ENCODE data around the gene TMEM132E. TPM values are rescaled to one million over a fixed set of nuclear protein-coding genes. Genes with fewer than 3 reads are reported as not detected.
A peak's percentile ranks its signal among the peaks of the same experiment; 100 is the strongest.

Gene TMEM132E
- total RNA-seq, 1 donor from 2014 or later, result 3.6 TPM

DNA sequence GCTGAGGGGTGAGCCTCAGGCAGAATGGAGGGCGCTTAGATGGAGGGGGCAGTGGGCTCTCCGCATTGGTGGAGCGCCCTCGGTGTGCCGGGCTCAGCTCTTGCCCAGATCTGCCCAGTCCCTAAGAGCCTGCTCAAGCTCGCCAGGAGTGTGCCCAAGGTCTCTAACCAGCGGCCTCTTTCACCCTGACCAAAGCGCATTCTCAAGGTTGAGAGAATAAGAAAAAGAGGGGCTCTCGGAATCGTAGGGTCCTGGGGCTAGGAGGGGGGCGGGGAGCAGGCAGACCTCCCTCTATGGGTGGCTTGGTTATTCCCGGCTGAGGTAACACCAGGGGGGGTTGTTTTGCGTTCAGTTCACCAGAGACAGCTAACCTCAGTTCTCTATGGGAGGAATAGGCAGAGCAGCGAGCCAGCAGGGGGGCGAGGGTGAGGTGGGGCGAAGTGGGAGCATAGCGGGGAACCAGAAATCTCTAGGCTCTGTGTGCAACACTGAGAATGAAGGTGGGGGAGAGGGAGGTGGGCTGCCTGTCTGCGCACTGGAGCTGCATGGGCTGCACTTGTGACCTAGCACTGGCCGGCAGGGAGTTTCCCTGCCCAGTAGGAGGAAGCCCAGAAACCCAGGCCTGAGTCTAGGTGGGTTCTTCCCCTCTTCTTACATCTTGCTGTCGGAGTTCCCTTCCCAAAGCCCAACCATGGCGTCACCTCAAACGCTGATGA, 3.0 kb downstream of the TMEM132E start:
- H3K27me3 Mint-ChIP-seq (ENCODE audit: low read depth), result peaks cover 93% of the 10 kb centered on the region
- peak overlapping the region; percentile 76 for H3K4me3 Mint-ChIP-seq
- H3K27ac Mint-ChIP-seq (ENCODE audit: unreplicated experiment), result no peak overlapping the region
- no peak for DNase-seq (ENCODE audit: low read depth, low spot score)
- no peaks in the 10 kb centered on the region for H3K36me3 Mint-ChIP-seq (ENCODE audit: low read depth)
- TF ChIP-seq, protein P1, sequence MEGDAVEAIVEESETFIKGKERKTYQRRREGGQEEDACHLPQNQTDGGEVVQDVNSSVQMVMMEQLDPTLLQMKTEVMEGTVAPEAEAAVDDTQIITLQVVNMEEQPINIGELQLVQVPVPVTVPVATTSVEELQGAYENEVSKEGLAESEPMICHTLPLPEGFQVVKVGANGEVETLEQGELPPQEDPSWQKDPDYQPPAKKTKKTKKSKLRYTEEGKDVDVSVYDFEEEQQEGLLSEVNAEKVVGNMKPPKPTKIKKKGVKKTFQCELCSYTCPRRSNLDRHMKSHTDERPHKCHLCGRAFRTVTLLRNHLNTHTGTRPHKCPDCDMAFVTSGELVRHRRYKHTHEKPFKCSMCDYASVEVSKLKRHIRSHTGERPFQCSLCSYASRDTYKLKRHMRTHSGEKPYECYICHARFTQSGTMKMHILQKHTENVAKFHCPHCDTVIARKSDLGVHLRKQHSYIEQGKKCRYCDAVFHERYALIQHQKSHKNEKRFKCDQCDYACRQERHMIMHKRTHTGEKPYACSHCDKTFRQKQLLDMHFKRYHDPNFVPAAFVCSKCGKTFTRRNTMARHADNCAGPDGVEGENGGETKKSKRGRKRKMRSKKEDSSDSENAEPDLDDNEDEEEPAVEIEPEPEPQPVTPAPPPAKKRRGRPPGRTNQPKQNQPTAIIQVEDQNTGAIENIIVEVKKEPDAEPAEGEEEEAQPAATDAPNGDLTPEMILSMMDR (conservative IDR thresholded peaks at IDR 0.05), result no peak
- peaks cover 21% of the 10 kb centered on the region for H3K4me1 Mint-ChIP-seq
- H3K9me3 Mint-ChIP-seq, result no peaks in the 10 kb centered on the region

DNA sequence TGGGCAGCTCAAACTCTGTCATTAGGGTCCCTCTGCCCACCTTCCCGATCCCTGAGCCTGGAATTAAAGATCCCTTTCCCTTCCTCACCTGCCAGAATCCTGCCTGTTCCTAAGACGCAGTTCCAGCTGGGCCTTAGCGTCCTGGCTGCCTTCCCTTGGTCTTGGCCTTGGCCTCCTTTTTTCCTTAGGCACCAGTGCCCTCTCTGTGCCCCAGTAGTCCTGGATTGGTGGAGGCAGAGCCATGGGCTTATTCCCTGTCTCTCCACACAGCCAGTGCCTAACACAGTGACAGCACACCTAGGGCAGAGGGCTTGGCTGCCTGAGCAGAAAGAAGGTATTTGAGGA, 3.5 kb downstream of the TMEM132E start:
- H3K36me3 Mint-ChIP-seq (ENCODE audit: low read depth), result no peaks in the 10 kb centered on the region
- peaks cover 18% of the 10 kb centered on the region for H3K4me1 Mint-ChIP-seq
- H3K9me3 Mint-ChIP-seq, result no peaks in the 10 kb centered on the region
- H3K27me3 Mint-ChIP-seq (ENCODE audit: low read depth), result peaks cover 93% of the 10 kb centered on the region
- H3K27ac Mint-ChIP-seq (ENCODE audit: unreplicated experiment), result no peak overlapping the region
- TF ChIP-seq, protein P1 (conservative IDR thresholded peaks at IDR 0.05), result no peak
- no peak for DNase-seq (ENCODE audit: low read depth, low spot score)
- H3K4me3 Mint-ChIP-seq, result peak overlapping the region; percentile 76

DNA sequence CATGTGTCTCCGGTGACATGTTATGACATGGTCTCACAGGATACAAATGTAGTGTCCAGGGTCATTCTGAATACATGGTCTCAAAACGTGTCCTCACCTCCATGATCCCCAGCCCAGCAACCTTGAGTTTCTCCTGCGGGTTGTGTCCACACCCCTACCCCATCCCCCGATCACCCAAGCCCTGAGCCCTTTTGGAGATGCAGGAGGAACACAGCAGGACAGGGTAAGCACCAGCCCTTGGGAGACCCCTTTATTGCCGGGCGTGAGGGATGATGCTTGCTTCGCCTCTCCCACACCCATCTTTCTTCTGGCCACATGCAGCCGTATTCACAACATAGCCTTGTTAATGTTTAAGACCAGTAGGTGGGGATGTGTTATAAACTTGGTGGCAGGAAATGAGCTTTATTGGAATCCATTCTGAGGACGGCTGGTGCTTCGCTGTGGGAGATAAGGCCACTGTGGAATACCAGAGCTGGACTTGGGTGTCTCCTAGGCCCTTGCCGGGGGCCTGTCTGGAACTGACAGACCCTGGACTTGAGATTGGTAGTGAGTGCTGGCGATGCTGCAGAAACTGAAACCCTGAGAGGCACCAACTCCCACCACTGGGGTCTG, 5.5 kb downstream of the TMEM132E start:
- H3K4me1 Mint-ChIP-seq, result peaks cover 4% of the 10 kb centered on the region

DNA sequence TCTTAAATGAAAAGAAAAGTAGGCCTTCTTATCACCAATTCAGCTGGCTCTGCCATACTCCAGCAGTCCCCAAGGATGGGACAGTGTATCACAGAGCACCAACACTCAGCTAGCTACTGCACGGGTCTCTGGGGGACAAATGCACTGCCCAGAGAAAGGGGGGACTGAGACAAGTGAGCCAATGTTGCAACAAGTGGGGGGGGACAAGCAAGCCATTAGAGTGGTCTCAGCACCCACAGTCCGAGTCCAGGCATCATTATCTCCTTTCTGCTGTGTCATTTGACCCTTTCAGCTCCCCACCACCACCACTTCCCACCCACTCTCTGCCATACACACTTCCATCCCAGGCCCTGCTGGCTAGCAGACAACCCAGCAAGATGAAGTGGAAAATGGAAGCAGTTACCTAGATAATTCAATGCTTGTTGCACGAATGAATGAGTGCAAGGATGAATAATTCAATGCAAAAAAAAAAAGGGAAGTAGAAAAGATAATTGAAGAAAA, 7.0 kb downstream of the TMEM132E start:
- H3K27ac Mint-ChIP-seq (ENCODE audit: unreplicated experiment), result no peak overlapping the region
- H3K4me1 Mint-ChIP-seq, result no peaks in the 10 kb centered on the region
- DNase-seq (ENCODE audit: low read depth, low spot score), result no peak
- no peaks in the 10 kb centered on the region for H3K9me3 Mint-ChIP-seq
- peaks cover 88% of the 10 kb centered on the region for H3K27me3 Mint-ChIP-seq (ENCODE audit: low read depth)
- H3K4me3 Mint-ChIP-seq, result no peak overlapping the region
- TF ChIP-seq, protein P1 (conservative IDR thresholded peaks at IDR 0.05), result no peak
- no peaks in the 10 kb centered on the region for H3K36me3 Mint-ChIP-seq (ENCODE audit: low read depth)

More for the DNA sequence above, 5.5 kb downstream of the TMEM132E start:
- H3K27me3 Mint-ChIP-seq (ENCODE audit: low read depth), result peaks cover 90% of the 10 kb centered on the region
- H3K4me3 Mint-ChIP-seq, result no peak overlapping the region
- no peaks in the 10 kb centered on the region for H3K9me3 Mint-ChIP-seq
- no peaks in the 10 kb centered on the region for H3K36me3 Mint-ChIP-seq (ENCODE audit: low read depth)
- TF ChIP-seq, protein P1 (conservative IDR thresholded peaks at IDR 0.05), result peak; percentile 41
- no peak for DNase-seq (ENCODE audit: low read depth, low spot score)
- no peak overlapping the region for H3K27ac Mint-ChIP-seq (ENCODE audit: unreplicated experiment)

DNA sequence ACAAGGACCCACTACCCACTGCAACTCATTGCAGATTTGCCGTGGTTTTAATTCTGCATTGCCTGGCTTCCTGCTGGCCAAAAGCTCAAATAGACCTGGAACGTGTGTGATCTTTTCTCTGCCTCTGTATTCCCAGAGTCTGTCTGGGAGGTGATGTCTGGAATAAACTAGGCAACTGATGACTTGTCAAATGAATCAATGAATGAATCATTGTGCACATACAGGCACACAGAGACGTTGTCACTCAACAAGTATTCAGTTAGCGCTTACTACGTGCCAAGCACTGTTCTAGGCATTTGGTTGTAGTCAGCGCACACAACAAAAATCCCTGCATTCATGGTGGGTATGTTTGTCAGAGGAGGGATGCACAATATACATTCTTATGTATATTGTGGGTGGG, 8.9 kb downstream of the TMEM132E start:
- H3K9me3 Mint-ChIP-seq, result no peaks in the 10 kb centered on the region
- no peaks in the 10 kb centered on the region for H3K4me1 Mint-ChIP-seq
- H3K36me3 Mint-ChIP-seq (ENCODE audit: low read depth), result no peaks in the 10 kb centered on the region
- no peak overlapping the region for H3K27ac Mint-ChIP-seq (ENCODE audit: unreplicated experiment)
- no peak for DNase-seq (ENCODE audit: low read depth, low spot score)
- TF ChIP-seq, protein P1 (conservative IDR thresholded peaks at IDR 0.05), result no peak
- H3K4me3 Mint-ChIP-seq, result no peak overlapping the region
- peaks cover 81% of the 10 kb centered on the region for H3K27me3 Mint-ChIP-seq (ENCODE audit: low read depth)

Data from neural crest cell (in vitro differentiated cells).